ENCODE results near the gene TIPARP. TPM values are rescaled to one million over a fixed set of nuclear protein-coding genes. Genes with fewer than 3 reads are reported as not detected.

The TIPARP gene
- total and polyA plus RNA-seq, 4 donors = 20.8 to 56.1 (median 40.0) TPM

GRCh38 chr3:156725682-156726081, 51.3 kb downstream of the TIPARP start:
- WGBS, 2 donors = 49 to 52% methylated on average over 4 of the region's 4 CpGs
- H3K9ac ChIP-seq (ENCODE audit: insufficient read depth in 1 of 2, low read length in 2 of 2) = no peak overlapping the region
- H3K27me3 ChIP-seq (ENCODE audit: control insufficient read depth in 3 of 3, insufficient read depth in 3 of 3, low read length in 2 of 3) = no peaks in the 10 kb centered on the region
- no peaks in the 10 kb centered on the region for H3K9me3 ChIP-seq (ENCODE audit: control insufficient read depth in 4 of 4, insufficient read depth in 3 of 4, low read length in 3 of 4)
- no peak overlapping the region for H3K4me3 ChIP-seq
- peaks cover 0 to 6% (median 4%) of the 10 kb centered on the region in 5 donors for H3K4me1 ChIP-seq (ENCODE audit: control insufficient read depth in 5 of 5, insufficient read depth in 5 of 5, low read length in 5 of 5)
- TF ChIP-seq CTCF (IDR thresholded peaks at IDR 0.05; ENCODE audit: control extremely low read depth, extremely low read depth) = no peak
- H3K36me3 ChIP-seq (ENCODE audit: control insufficient read depth in 4 of 4, insufficient read depth in 4 of 4, low read length in 4 of 4) = no peaks in the 10 kb centered on the region
- no peak overlapping the region for H3K27ac ChIP-seq (ENCODE audit: low read depth in 1 of 2, low read length in 1 of 2)
- DNase-seq (no peak), ATAC-seq (ENCODE audit: insufficient read depth, low FRiP score) (no peak)

GRCh38 chr3:156726456-156726855, 52.1 kb downstream of the TIPARP start:
- Histone ChIP-seq H3K4me1 (ENCODE audit: control insufficient read depth in 5 of 5, insufficient read depth in 5 of 5, low read length in 5 of 5) (peaks cover 0 to 6% (median 4%) of the 10 kb centered on the region in 5 donors), H3K9ac (ENCODE audit: insufficient read depth in 1 of 2, low read length in 2 of 2) (no peak overlapping the region), H3K9me3 (ENCODE audit: control insufficient read depth in 4 of 4, insufficient read depth in 3 of 4, low read length in 3 of 4) (no peaks in the 10 kb centered on the region), H3K4me3 (no peak overlapping the region), H3K27me3 (ENCODE audit: control insufficient read depth in 3 of 3, insufficient read depth in 3 of 3, low read length in 2 of 3) (no peaks in the 10 kb centered on the region), H3K36me3 (ENCODE audit: control insufficient read depth in 4 of 4, insufficient read depth in 4 of 4, low read length in 4 of 4) (no peaks in the 10 kb centered on the region), H3K27ac (ENCODE audit: low read depth in 1 of 2, low read length in 1 of 2) (no peak overlapping the region)
- no peak for DNase-seq
- ATAC-seq (ENCODE audit: insufficient read depth, low FRiP score) = no peak
- WGBS, 2 donors = 91 to 96% methylated on average over 1 of the region's 1 CpG
- no peak for TF ChIP-seq CTCF (IDR thresholded peaks at IDR 0.05; ENCODE audit: control extremely low read depth, extremely low read depth)

DNA sequence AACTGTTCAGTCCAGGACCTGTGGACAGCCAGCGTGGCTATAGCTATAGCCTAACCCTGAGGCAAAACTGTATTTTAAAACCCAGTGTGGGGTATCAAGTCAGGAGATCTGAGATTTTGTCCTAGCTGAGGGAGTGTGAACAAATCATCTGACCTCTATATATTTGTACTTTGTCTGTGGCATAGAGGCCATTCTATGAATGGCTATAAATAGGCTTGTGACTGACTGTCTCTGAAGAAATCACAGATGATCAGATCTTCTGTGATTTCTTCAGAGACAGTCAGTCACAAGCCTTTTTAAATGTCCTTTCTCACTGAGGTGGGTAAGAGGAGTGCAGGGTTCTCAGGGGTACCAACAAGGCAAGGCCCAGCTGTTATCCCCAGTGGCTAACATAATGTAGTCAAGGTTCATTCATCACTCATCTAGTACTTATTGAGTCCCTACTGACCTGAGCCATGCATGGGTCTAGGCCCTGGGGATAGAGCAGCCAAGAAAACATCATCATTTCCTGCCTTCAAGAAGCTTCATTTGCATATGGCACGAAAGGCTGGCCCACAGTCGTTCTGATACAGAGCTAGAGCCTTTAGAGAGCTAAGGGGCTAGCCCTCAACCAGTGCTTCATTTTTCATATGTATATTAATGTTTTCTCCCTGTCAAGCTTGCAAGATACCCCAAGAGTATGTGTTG, 53.3 kb downstream of the TIPARP start:
- DNase-seq (no peak), ATAC-seq (ENCODE audit: insufficient read depth, low FRiP score) (no peak)
- H3K27ac ChIP-seq (ENCODE audit: low read depth in 1 of 2, low read length in 1 of 2) = no peak overlapping the region
- H3K9me3 ChIP-seq (ENCODE audit: control insufficient read depth in 4 of 4, insufficient read depth in 3 of 4, low read length in 3 of 4) = no peaks in the 10 kb centered on the region
- H3K9ac ChIP-seq (ENCODE audit: insufficient read depth in 1 of 2, low read length in 2 of 2) = no peak overlapping the region
- H3K27me3 ChIP-seq (ENCODE audit: control insufficient read depth in 3 of 3, insufficient read depth in 3 of 3, low read length in 2 of 3) = peaks cover 0 to 4% (median 0%) of the 10 kb centered on the region in 3 donors
- H3K4me3 ChIP-seq = no peak overlapping the region
- TF ChIP-seq CTCF (IDR thresholded peaks at IDR 0.05; ENCODE audit: control extremely low read depth, extremely low read depth) = no peak
- WGBS, 2 donors = 80 to 83% methylated on average over 3 of the region's 3 CpGs
- H3K36me3 ChIP-seq (ENCODE audit: control insufficient read depth in 4 of 4, insufficient read depth in 4 of 4, low read length in 4 of 4) = no peaks in the 10 kb centered on the region
- peaks cover 0 to 6% (median 4%) of the 10 kb centered on the region in 5 donors for H3K4me1 ChIP-seq (ENCODE audit: control insufficient read depth in 5 of 5, insufficient read depth in 5 of 5, low read length in 5 of 5)
